Measurements from ENCODE around the gene GSTO1. TPM values are rescaled to one million over a fixed set of nuclear protein-coding genes. Genes with fewer than 3 reads are reported as not detected.

GSTO1 gene
- total and polyA plus RNA-seq, 2 experiments from 2014 or later, result 52.5 to 182 TPM

DNA sequence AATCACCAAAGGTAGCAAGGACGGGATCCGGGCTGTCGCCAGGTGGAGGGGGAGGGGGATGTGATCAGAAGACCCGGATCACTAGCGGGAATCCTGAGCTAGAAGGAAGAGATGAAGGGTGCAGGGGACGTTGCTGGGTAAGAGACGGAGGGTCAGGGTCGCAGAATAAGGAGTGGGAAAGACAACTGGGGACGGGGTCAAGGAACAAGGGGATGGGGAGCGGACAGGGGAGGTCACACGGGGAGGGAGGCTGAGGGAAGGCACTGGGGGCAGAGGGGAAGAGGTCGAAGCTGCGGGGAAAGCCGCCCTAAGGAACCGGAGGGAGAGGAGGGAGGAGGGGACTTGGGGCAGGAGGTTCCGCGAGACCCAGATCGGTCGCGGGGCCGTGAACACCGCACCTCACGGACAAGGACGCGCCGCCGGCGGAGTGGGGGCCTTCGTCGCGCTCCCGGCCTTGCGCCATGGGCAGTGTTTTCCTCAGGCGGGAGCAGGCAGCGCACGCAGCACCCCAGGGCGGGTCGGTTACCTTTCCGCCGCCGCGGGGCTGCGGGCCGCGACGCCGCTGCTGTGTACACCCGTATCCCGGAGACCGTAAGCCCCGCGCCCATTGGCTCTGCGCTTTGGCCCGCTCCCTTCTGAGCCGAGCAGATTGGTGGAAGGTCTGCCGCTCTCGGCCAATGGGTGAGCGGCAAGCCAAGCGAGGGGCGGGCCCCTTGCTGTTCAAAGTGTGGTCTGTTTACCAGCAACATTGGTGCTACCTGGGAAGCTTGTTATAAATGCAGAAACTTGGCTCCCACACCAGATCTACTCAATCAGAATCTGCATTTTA is 22.7 kb upstream of the GSTO1 start, which contains the start of gene CFAP43:
TSS of gene CFAP43 (minus strand) at position 581 of the 829 bp plus-strand sequence. CDS start at position 463, 118 bp downstream.
- Histone ChIP-seq H3K27ac (ENCODE audit: low read depth) (no peak within 1 kb of the TSS), H4K20me1 (replicated peaks; ENCODE audit: insufficient read depth) (no peaks in the 10 kb centered on the region), H3K4me1 (ENCODE audit: insufficient read depth) (peaks cover 11% of the 10 kb centered on the region), H3K79me2 (replicated peaks; ENCODE audit: insufficient read depth) (no peaks in the 10 kb centered on the region), H3K4me3 (peak within 1 kb of the TSS; percentile 81), H3K4me2 (peak within 1 kb of the TSS; percentile 91), H3F3A (replicated peaks; ENCODE audit: low read depth) (0 out of 2 replicates have a peak, but pooled peaks cover 3% of the 10 kb centered on the region), H3K36me3 (ENCODE audit: insufficient read depth) (no peaks in the 10 kb centered on the region), H2AFZ (peak within 1 kb of the TSS; percentile 90), H3K27me3 (ENCODE audit: insufficient read depth) (no peaks in the 10 kb centered on the region), H3K9me2 (ENCODE audit: insufficient read depth) (no peaks in the 10 kb centered on the region)
- Mint-ChIP-seq H3K4me1 (peaks cover 5% of the 10 kb centered on the region; the same call in 1 of the 3 replicates), H3K4me3 (peak within 1 kb of the TSS; percentile 91), H3K9me3 (peaks cover 16% of the 10 kb centered on the region; the same call in 2 of the 3 replicates), H3K27ac (peak within 1 kb of the TSS; percentile 67), H3K36me3 (ENCODE audit: low read depth) (peaks cover 12% of the 10 kb centered on the region; the same call in 2 of the 3 replicates), H3K27me3 (ENCODE audit: insufficient read depth, low read depth, poor library complexity) (no peaks in the 10 kb centered on the region)
- peak; percentile 100 for ATAC-seq
- no peak for TF ChIP-seq EZH2 (IDR thresholded peaks at IDR 0.05; ENCODE audit: low read depth, unreplicated experiment)
- TF ChIP-seq STAT1 (IDR thresholded peaks at IDR 0.05; ENCODE audit: unreplicated experiment), result no peak
- TF ChIP-seq ZNF114 (CRISPR knock-in tag; IDR thresholded peaks at IDR 0.05), result no peak
- peak; percentile 39; the same call in 1 of the 2 replicates for TF ChIP-seq POLR2AphosphoS5 (IDR thresholded peaks at IDR 0.05; ENCODE audit: low read depth)
- no peak for TF ChIP-seq CREB1 (CRISPR knock-in tag; IDR thresholded peaks at IDR 0.05; ENCODE audit: low read depth)
- DNase-seq (ENCODE audit: low spot score), result peak; percentile 98

DNA sequence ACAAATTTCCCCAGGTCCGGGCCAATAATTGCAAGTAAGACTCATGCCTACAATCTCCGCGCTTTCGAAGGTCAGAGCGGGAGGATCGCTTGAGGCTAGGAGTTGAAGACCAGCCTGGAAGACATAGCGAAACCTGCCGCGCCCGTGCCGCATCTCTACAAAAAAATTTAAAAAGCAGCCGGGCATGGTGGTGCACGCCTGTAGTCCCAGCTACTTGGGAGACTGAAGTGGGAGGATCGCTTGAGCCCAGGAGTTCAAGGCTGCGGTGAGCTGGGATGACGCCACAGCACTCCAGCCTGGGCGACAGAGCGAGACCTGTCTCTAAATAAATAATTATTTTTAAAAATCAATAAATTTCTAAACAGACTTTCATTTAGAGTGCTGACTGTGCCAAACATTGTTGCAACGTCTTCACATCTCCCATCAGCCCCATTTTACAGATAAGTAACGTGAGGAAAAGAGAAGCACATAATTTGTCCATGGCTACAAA is 22.0 kb upstream of the GSTO1 start:
- no peaks in the 10 kb centered on the region for H3K27me3 ChIP-seq (ENCODE audit: insufficient read depth)
- Mint-ChIP-seq H3K36me3 (ENCODE audit: low read depth) (peaks cover 12% of the 10 kb centered on the region; the same call in 2 of the 3 replicates), H3K4me1 (peaks cover 5% of the 10 kb centered on the region; the same call in 1 of the 3 replicates), H3K27me3 (ENCODE audit: insufficient read depth, low read depth, poor library complexity) (no peaks in the 10 kb centered on the region), H3K4me3 (peak overlapping the region; percentile 91), H3K27ac (peak overlapping the region; percentile 67; the same call in 1 of the 2 replicates), H3K9me3 (peaks cover 16% of the 10 kb centered on the region; the same call in 2 of the 3 replicates)
- peak overlapping the region; percentile 90 for H2AFZ ChIP-seq
- peak overlapping the region; percentile 91 for H3K4me2 ChIP-seq
- peaks cover 11% of the 10 kb centered on the region for H3K4me1 ChIP-seq (ENCODE audit: insufficient read depth)
- H3K79me2 ChIP-seq (replicated peaks; ENCODE audit: insufficient read depth), result no peaks in the 10 kb centered on the region
- ATAC-seq (peak; percentile 21), DNase-seq (ENCODE audit: low spot score) (no peak)
- H3K27ac ChIP-seq (ENCODE audit: low read depth), result no peak overlapping the region
- H3K4me3 ChIP-seq, result peak overlapping the region; percentile 81
- H3K36me3 ChIP-seq (ENCODE audit: insufficient read depth), result no peaks in the 10 kb centered on the region
- H3F3A ChIP-seq (replicated peaks; ENCODE audit: low read depth), result 0 out of 2 replicates have a peak, but pooled peaks cover 3% of the 10 kb centered on the region
- H3K9me2 ChIP-seq (ENCODE audit: insufficient read depth), result no peaks in the 10 kb centered on the region
- TF ChIP-seq, protein P1, sequence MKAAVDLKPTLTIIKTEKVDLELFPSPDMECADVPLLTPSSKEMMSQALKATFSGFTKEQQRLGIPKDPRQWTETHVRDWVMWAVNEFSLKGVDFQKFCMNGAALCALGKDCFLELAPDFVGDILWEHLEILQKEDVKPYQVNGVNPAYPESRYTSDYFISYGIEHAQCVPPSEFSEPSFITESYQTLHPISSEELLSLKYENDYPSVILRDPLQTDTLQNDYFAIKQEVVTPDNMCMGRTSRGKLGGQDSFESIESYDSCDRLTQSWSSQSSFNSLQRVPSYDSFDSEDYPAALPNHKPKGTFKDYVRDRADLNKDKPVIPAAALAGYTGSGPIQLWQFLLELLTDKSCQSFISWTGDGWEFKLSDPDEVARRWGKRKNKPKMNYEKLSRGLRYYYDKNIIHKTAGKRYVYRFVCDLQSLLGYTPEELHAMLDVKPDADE (IDR thresholded peaks at IDR 0.05), result no peak
- no peak for TF ChIP-seq JUNB (IDR thresholded peaks at IDR 0.05; ENCODE audit: unreplicated experiment)
- TF ChIP-seq ZNF331 (CRISPR knock-in tag; IDR thresholded peaks at IDR 0.05; ENCODE audit: low read depth), result no peak
- TF ChIP-seq EZH2 (IDR thresholded peaks at IDR 0.05; ENCODE audit: low read depth, unreplicated experiment), result no peak
- no peak for TF ChIP-seq CTCF (conservative IDR thresholded peaks at IDR 0.05; ENCODE audit: low read depth in 2 of 2)
- TF ChIP-seq NANOG (IDR thresholded peaks at IDR 0.05; ENCODE audit: borderline replicate concordance), result no peak
- TF ChIP-seq CREB1 (CRISPR knock-in tag; IDR thresholded peaks at IDR 0.05; ENCODE audit: low read depth), result no peak
- H4K20me1 ChIP-seq (replicated peaks; ENCODE audit: insufficient read depth), result no peaks in the 10 kb centered on the region

Measured in GM23338 (cell line).